GM19193 (cell line): ENCODE data around the gene GPR107.

Experiments
- POLR2A ChIP-seq: IDR thresholded peaks from 4 replicates; pipeline ENCODE4 v1.6.1; 2011; ENCODE audit not compliant: insufficient read depth, insufficient read length; ENCODE audit errors: extremely low read depth

GPR107 gene

GRCh38 chr9:130128733-130129431, 75.2 kb downstream of the GPR107 start:
- TF ChIP-seq POLR2A: peak; percentile 36

GRCh38 chr9:130129432-130130061, 75.8 kb downstream of the GPR107 start:
- no peak for TF ChIP-seq POLR2A

GRCh38 chr9:130132746-130133145, 79.0 kb downstream of the GPR107 start:
- no peak for TF ChIP-seq POLR2A

- no peak for TF ChIP-seq POLR2A
These were observed 83.5 kb downstream of the GPR107 start for GRCh38 chr9:130137081-130137640.

GRCh38 chr9:130137641-130138081, 84.0 kb downstream of the GPR107 start:
- TF ChIP-seq POLR2A: no peak

- TF ChIP-seq POLR2A: no peak
These were observed 84.5 kb downstream of the GPR107 start for GRCh38 chr9:130138171-130138653.

- no peak for TF ChIP-seq POLR2A
These were observed 85.1 kb downstream of the GPR107 start for GRCh38 chr9:130138791-130139190.

- no peak for TF ChIP-seq POLR2A
These were observed 85.5 kb downstream of the GPR107 start for GRCh38 chr9:130139251-130139650.

GRCh38 chr9:130140706-130141105, 87.0 kb downstream of the GPR107 start:
- TF ChIP-seq POLR2A: no peak

- TF ChIP-seq POLR2A: no peak
These were observed 88.3 kb downstream of the GPR107 start for GRCh38 chr9:130142056-130142455.

- no peak for TF ChIP-seq POLR2A
These were observed 88.9 kb downstream of the GPR107 start for GRCh38 chr9:130142641-130143040.

- TF ChIP-seq POLR2A: no peak
These were observed 89.7 kb downstream of the GPR107 start for GRCh38 chr9:130143279-130143893.

- no peak for TF ChIP-seq POLR2A
These were observed 90.3 kb downstream of the GPR107 start for GRCh38 chr9:130143958-130144366.

GRCh38 chr9:130144703-130145102, 91.0 kb downstream of the GPR107 start:
- TF ChIP-seq POLR2A: no peak

- no peak for TF ChIP-seq POLR2A
These were observed 92.0 kb downstream of the GPR107 start for GRCh38 chr9:130145658-130146057.
